ENCODE results near the gene POLD2.

GRCh38 chr7:44162785-44163395 is 39.5 kb upstream of the POLD2 start:
- TF ChIP-seq, protein P1, sequence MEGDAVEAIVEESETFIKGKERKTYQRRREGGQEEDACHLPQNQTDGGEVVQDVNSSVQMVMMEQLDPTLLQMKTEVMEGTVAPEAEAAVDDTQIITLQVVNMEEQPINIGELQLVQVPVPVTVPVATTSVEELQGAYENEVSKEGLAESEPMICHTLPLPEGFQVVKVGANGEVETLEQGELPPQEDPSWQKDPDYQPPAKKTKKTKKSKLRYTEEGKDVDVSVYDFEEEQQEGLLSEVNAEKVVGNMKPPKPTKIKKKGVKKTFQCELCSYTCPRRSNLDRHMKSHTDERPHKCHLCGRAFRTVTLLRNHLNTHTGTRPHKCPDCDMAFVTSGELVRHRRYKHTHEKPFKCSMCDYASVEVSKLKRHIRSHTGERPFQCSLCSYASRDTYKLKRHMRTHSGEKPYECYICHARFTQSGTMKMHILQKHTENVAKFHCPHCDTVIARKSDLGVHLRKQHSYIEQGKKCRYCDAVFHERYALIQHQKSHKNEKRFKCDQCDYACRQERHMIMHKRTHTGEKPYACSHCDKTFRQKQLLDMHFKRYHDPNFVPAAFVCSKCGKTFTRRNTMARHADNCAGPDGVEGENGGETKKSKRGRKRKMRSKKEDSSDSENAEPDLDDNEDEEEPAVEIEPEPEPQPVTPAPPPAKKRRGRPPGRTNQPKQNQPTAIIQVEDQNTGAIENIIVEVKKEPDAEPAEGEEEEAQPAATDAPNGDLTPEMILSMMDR (IDR thresholded peaks at IDR 0.05): no peak
- no peak for TF ChIP-seq POLR2A (IDR thresholded peaks at IDR 0.05)
